Mammary epithelial cell (primary cell): ENCODE data around the gene KIF6.

Experiments used
- CTCF ChIP-seq, 2 donors: IDR thresholded peaks in 1 of 2; conservative IDR thresholded peaks in 1 of 2; 2 replicates each; pipeline ENCODE4 v1.5.1; 2011 to 2012; ENCODE audit warnings: inconsistent platforms in 2 of 2, low read length in 2 of 2, mild to moderate bottlenecking in 2 of 2, control low read depth in 1 of 2, low read depth in 1 of 2; ENCODE audit not compliant: insufficient read depth in 1 of 2; ENCODE audit errors: extremely low read depth in 1 of 2
- EZH2 ChIP-seq: IDR thresholded peaks from 2 replicates; pipeline ENCODE4 v1.6.1; 2012; ENCODE audit warnings: low read length, inconsistent platforms, borderline replicate concordance

DNA sequence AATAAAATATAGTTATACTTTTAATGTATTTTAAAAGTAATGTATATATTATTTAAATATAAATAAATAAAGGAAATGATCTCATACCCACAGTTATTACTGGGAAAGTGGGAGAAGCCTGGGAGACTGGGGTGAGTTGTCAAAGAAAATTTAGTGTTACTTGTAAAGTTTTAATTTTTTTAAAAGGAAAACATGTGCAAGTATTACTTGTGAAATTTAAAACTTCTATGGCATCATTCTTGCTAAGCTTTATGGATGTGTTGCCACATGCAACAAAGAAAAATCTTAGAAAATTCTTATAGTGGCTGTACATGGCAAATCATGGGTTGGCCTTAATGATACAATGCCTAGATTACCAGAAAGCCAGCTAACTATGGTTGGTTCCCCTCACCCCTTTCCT is 208.7 kb downstream of the KIF6 start:
- TF ChIP-seq CTCF (conservative IDR thresholded peaks at IDR 0.05 in 1 of 2, IDR thresholded peaks at IDR 0.05 in 1 of 2; ENCODE audit: extremely low read depth in 1 of 2, insufficient read depth in 1 of 2, low read depth in 1 of 2, low read length in 2 of 2), result no peak
- no peak for TF ChIP-seq EZH2
